GOT3 (cell line): ENCODE data around the gene ATP2C2.
"Not testable (repeated sequence)": the region's sequence is repeated elsewhere in the genome, so short reads cannot be mapped to it uniquely, and the experiment has no call there.

Experiments
- DNase-seq: peaks from one replicate; lab custom pipeline; 2025; ENCODE audit warnings: mixed read lengths; lab: John Stamatoyannopoulos, UW

Gene ATP2C2

GRCh38 chr16:84396537-84397008, 28.2 kb downstream of the ATP2C2 start:
- no peak for DNase-seq

GRCh38 chr16:84397090-84397489, 28.8 kb downstream of the ATP2C2 start:
- DNase-seq, result no peak

DNA sequence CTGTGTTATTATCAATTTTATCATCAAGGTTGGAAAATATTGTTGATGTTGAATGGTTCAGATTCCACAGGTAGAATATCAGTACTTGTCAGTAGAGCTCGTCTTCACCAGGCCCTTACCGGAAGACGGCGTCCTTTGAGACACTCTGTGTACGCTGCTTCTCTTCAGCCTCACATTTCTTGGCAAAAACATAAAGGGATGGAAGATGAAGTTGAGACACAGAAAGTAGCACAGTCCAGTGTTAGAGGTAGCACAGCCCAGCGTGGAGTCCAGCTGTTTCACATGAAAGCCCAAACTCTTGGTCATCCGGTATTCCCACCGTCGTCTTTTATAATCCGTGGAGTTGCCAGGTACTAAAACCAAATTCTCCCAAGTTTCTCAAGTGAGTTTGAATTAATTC, 30.4 kb downstream of the ATP2C2 start:
- no peak for DNase-seq

DNA sequence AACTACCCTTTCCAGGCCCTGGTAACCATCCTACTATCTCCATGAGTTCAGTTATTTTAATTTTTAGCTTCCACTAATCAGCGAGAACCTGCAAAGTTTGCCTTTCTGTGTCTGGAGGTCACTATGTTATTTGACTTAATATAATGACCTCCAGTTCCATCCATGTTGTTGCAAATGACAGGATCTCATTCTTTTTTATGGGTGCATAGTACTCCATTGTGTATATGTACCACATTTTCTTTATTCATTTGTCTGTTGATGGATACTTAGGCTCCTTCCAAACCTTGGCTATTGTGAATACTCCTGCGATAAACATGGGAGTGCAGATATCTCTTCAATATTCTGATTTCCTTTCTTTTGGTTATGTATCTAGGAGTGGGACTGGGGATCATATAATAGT, 31.6 kb downstream of the ATP2C2 start:
- not testable (repeated sequence) for DNase-seq

DNA sequence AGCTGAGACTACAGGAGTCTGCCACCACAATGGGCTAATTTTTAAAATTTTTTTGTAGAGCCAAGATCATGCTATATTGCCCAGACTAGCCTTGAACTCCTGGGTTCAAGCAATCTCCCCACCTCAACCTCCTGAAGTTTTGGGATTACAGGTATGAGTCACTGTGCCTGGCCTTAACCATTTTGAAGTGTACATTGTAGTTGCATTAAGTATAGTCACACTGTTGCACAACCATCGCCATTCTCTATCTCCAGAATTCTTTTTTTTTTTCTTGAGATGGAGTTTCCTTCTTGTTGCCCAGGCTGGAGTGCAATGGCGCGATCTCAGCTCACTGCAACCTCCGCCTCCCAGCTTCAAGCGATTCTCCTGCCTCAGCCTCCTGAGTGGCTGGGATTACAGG, 35.1 kb downstream of the ATP2C2 start:
- not testable (repeated sequence) for DNase-seq

GRCh38 chr16:84404324-84404723, 36.0 kb downstream of the ATP2C2 start:
- DNase-seq, result no peak

DNA sequence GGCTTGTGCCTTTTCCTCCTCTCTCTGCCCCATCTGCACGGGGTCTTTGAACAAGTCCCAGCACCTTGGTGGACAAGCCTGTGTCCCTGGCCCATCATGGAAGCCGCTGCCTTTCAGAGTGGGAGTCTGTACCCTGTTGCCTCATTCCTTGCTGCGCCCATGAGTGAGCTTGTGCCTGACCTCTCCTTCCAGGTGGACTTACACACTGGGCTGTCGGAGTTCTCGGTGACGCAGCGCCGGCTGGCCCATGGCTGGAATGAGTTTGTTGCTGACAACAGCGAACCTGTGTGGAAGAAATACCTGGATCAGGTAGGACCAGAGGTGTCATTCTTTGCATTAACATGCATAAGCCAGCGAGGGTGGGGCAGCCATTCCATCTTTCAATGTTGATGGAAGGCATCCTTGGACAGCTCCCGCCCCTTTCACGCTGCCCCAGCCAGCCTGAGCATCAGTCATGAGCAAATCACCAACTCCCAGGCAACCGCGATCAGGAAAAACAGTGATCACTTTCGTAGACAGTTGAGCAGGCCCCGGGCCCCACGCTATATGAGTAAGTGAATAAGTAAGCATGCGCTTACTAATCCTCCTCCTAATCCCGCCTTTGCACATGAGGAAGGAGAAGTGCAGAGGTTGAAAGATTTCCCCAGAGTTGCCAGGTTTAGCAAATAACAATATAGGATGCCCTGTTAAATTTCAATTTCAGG, 36.8 kb downstream of the ATP2C2 start:
- DNase-seq, result no peak

GRCh38 chr16:84406006-84406963, 37.9 kb downstream of the ATP2C2 start:
- no peak for DNase-seq

DNA sequence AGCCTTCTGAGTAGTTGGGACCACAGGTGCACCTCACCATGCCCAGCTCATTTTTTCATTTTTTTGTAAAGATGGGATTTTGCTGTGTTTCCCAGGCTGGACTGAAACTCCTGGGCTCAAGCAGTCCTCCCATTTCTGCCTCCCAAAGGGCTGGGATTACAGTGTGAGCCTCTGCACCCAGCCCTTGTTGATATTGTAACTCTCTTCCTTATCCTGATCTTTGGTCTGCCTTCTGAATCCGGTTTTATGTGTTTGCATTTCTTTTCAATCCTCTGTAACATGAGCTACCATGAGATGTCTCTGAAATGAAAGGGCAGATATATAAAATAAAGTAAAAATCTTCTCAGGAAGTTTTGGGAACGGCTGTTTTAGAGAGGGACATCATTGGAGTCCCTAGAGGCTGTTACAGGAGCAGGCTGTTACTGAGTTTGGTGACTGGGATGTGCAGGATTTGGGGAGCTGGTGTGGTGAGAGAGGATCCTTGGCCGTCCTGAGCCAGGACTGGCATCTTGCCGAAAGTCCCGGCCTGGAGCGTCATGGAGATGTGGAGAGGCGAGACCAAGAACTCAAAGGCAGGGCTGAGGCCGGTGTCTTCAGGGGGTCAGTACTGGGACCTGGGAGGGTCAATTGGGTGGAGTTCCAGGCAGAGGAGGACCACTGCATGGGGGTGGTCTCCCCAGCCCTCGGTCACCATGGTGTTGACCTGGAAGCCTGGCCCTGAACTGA, 39.4 kb downstream of the ATP2C2 start:
- DNase-seq, result no peak

DNA sequence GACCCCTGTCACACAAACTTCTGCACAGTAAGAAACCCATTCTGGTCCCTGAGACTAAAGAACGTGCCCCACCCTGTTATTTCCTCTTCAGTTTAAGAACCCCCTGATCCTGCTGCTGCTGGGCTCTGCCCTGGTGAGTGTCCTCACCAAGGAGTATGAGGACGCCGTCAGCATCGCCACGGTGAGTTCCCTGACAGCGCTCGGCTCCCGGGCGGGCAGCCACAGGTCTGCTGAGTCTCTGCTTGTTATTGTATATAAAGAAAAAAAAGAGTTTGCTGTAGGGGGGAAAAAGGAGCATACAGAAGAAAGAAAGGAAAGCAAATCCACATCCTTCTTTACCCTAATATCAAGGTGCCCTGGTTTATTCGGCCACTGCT, 40.0 kb downstream of the ATP2C2 start:
- DNase-seq, result no peak

- DNase-seq, result no peak
These were observed 40.5 kb downstream of the ATP2C2 start for GRCh38 chr16:84408856-84409255.

DNA sequence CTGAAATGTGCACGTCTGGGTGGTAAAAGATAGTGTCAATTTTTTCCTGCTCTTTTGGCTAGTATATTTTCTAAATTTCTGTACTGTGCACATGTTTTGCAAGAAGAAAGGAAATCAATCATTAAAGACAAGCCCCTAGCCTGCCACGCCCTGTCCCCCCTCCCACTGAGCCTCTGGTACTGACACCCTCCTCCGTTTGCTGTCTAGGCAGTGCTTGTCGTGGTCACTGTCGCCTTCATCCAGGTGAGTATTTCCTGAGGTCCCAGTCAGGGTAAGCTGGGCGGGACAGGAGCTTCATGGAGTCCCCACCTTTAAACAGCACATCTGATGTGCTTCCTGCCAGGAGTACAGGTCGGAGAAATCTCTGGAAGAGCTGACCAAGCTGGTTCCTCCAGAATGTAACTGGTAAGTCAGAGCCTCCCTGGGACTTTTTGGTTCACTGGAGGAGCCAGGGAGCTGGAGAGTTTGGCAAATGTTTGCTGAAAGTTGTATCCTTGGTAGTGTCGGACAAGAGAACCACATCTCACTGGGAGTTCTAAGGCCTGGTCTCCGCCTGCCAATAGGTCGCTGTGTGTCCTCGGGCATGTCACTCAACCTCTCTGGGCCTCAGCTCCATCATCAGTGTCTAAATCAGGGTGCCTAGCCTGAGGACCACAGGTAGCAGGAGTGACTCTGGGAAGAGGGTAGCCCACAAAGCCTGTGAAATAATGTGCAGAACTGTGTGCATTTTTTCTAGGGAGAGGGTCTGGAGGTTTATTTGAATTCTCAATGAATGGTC, 42.2 kb downstream of the ATP2C2 start:
- DNase-seq, result no peak

- DNase-seq, result no peak
These were observed 43.4 kb downstream of the ATP2C2 start for GRCh38 chr16:84411768-84412167.

GRCh38 chr16:84412262-84412661, 43.9 kb downstream of the ATP2C2 start:
- no peak for DNase-seq

- no peak for DNase-seq
These were observed 45.1 kb downstream of the ATP2C2 start for GRCh38 chr16:84413244-84414004.

DNA sequence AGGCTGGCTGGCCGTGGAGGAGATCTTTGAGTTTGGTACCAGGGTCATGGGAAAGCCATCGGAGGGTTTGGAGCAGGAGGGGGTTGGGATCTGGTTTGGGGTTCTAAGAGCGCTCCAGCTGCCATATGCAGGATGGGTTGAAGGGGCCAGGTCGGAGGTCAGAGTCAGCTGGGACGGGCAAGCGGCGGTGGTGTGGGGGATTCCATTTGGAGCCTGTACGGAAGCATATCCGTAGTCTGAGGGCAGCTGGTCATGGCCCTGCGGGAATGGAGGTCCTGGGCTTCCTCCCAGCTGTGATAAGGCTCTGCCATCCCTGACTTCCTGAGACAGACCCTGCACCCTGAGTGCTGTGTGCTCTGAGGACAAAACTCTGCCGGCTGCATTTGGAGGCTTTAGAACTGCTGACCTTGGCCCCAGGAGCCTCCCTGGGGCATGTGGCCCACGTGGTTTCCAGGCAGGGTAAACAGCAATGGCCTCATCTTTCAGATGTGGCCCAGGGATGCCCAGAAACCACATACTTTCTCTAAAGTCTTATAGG, 46.5 kb downstream of the ATP2C2 start:
- no peak for DNase-seq

GRCh38 chr16:84416407-84417321, 48.3 kb downstream of the ATP2C2 start:
- no peak for DNase-seq

- no peak for DNase-seq
These were observed 49.9 kb downstream of the ATP2C2 start for GRCh38 chr16:84418056-84418849.

- no peak for DNase-seq
These were observed 51.4 kb downstream of the ATP2C2 start for GRCh38 chr16:84419730-84420129.
